Skin of body (tissue), 2 donors: ENCODE data around the gene PTPN4. TPM values are rescaled to one million over a fixed set of nuclear protein-coding genes. Genes with fewer than 3 reads are reported as not detected.

Experiments used
- DNase-seq: peaks from one replicate; lab custom pipeline; 2025; lab: John Stamatoyannopoulos, UW
- total RNA-seq: library from RNA; depleted of rRNA; stranded (reverse); fragments of >200 nt; gene quantifications from one replicate; pipeline ENCODE4 v1.2.3, GENCODE V29; 2014

The PTPN4 gene
- total RNA-seq, 1 donor from 2014 or later, result 40.6 TPM

DNA sequence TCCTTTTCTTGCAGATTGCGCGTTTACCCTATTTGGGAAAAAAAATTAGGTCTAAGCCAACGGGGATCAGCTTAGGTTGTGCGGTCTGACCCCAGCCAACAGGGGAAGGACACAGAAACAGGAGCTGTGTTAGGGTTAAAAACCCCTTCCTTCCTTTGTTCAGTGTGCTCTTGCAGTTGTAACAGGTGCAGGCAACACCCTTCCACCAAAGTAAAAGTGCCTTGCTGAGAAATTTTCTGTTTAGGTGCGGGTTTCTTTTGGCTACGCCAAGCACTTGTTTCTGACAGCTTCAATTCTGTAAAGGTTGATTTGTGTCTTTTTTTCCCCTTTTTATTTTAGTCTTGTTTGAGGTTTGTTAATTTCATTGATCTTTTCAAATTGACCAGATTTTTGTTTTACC lies 92.5 kb downstream of the PTPN4 start:
- DNase-seq, result no peak

DNA sequence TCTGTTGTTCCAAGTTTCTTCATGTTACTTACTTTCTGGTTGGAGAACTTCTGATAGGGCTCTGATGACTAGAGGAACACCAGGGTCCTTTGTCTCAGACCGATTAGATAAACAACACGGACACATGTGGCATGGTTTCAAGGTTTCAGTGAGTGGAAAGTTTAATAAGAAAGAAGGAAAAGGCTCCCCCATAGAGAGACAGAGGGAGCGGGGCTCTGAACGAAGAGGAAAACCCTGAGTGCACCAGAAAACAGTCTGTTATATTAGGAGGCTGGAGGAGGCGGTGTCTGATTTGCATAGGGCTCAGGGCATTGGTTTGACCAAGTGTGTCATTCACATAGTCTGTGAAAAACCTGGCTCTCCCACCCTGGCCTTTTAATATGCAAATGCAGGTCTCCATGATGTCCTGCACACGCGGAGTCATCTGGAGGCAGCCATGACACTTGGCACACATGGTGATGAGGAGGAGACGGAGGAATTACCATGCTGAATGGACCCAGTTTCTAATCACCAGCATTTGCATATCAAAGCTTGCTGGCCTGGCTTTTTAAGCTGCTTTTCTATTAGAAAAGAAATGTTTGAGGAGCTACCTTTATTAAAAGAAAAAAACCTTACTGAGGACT lies 94.2 kb downstream of the PTPN4 start:
- no peak for DNase-seq

DNA sequence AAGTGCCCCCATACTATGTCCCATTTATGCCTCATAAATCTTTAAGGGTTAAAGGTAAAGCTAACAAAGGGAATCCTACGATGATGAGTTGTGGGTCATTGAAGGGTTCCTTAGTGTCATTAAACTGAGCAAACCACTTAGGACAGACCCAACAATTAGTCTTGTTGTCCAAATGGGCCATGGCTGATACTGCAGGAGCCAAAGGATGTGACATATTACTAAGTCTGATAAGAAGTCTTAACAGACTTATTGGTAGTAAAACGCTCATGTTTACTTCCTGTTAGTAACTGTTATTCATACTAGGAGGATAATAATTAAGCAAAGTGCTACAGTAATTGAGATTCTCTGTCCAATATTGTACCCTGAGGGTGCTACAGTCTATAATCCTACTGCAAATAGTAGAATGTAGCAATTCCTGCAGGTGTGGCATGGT lies 96.8 kb downstream of the PTPN4 start:
- DNase-seq, result no peak

DNA sequence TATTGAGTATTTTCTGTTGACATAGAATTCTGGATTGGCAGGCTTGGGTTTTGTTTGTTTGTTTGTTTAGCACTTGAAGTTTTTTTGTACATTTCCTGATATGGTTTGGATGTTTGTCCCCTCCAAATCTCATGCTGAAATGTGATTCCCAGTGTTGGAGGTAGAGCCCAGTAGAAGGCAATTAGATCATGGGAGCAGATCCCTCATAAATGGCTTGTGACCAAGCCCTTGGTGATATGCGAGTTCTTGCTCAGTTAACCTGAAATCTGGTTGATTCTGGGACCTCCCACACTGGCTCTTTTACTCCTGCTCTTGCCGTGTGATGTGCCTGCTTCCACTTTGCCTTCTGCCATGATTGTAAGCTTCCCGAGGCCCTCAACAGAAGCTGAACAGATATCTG lies 98.0 kb downstream of the PTPN4 start:
- no peak for DNase-seq

DNA sequence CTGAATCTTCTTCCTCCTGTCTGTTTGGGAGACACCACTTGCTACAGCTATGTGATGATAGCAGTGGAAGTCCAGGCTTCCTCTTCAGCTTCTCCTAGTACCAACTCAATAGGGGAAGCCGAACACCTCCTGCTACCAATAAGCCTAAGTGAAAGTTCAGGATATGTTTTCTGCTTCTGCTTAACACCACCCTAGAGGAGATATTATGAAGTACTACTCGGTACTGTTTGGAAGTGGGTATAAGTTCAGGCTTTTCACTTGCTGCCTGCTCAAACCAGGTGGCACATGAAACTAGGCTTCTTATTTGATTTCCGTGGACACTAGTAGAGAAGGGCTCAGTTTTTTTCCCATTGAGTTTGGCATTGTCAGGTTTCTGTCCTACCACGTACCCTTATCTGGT lies 99.8 kb downstream of the PTPN4 start:
- no peak for DNase-seq

DNA sequence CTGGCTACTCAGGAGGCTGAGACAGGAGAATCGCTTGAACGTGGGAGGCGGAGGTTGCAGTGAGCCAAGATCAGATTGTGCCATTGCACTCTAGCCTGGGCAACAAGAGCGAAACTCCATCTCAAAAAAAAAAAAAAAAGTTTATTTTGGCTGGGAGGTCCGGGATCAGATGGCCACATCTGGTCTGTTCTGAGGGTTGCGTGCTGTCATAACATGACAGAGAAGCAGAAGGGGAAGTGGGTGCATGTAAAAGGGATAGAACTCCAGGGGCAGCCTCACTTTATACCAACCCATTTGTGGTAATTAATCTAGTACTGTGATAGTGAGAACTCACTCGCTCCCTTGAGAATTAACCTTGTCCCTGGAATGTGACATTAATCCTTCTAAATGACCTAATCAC lies 101.2 kb downstream of the PTPN4 start:
- DNase-seq, result no peak

DNA sequence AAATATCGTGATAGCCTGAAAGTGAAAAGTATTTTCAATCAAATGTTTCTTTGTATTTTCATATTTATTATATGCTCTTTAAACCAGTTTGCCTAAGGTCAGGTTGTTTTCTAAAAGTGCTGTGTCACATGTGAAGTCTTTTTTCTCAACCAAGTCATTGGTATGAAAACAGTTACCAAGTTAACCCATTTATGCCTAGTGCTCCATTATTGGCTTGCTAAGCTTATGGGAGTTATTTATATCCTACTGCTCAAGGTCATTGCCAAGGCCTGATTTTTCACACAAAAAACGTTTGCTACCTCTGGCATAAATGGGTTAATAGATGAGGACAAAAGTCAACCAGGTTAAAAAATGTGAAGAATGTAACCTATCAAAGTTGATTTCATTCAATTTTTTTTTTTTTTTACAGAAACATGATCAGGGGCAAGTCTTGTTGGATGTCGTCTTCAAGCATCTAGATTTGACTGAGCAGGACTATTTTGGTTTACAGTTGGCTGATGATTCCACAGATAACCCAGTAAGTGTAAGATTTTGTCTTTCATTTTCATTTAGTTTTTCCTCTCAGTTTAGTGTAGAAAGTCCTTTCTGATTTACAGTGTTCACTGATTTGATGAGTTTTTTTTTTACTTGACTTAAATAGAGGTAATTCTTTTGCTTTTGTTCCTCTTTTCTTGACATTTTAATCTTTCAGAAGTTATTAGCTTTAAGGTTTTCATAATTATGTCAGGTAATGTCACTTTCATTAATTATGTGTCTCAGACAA lies 102.6 kb downstream of the PTPN4 start:
- no peak for DNase-seq

DNA sequence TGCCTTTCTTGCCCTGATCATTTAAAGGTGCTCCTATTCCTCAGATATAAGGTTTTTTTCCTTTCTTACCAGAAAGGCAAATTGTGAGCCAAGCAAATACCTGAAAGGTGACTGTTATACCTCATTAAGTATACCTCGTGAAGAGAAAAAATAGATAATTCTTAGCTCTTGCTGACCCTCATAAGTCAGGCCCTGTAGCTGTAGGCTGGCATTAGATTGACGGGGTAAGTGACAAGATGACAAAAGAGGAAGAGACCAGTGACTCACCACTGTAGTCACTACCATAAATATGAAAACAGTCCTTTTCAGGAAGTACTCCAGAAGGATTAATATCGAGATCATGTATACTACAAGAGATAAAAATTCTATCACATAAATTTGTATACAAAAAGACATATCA lies 104.6 kb downstream of the PTPN4 start:
- no peak for DNase-seq

DNA sequence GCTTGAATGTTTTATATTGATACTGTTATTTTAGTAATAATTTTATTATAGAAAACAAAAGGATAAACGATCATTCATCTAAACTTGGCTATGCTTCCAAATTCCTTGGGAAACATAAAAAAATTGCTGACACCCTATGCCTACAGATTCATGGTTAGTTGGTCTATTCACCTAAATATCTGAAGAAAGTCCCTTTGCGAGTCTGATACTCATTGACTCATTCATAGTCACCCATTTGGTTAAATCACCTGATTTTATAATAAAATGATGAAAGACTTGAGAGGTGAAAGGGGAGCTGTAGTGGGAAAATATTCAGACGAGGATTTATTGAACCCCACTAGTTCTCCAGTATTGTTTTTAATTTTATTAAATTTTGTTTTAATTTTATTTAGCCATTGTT lies 112.0 kb downstream of the PTPN4 start:
- no peak for DNase-seq

DNA sequence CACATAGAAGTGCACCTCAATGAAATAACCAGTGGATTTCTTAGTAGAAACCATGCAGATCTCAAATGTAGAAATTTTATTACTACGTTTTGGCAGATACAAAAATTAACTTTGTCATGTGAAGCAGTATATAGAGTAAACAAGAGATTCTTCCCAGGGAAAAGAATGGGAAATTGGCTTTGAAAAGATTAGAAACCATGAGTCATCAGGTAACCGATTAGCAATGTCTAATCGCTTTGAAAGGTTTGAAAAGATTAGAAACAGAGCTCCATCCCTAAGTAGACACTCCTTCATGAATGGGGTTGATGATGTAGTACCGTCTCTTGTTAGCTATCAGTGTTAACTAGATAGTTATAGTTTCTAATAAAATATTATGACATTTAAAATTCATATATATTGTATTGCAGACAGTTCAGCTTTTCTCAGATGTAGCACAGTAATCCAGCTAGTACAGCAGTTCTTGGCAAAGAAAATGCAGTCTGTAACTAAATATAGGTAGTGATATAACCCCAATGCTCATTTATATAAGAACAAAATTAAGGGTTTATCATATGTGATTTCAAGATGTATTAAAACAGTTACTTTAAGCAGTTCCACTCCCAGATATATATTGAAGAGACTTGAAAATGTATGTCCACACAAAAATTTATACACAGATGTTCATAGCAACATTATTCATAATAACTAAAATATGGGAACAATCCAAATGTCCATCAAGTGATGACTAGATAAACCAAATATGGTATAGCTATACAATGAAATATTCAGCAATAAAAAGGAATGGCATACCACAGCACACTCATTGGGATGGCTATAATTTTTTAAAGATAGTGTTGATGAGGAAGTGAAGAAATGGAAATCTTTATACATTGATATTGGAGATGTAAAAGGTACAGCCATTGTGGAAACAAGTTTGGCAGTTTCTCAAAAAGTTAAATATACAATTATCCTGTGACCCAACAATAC lies 113.9 kb downstream of the PTPN4 start:
- DNase-seq, result no peak

DNA sequence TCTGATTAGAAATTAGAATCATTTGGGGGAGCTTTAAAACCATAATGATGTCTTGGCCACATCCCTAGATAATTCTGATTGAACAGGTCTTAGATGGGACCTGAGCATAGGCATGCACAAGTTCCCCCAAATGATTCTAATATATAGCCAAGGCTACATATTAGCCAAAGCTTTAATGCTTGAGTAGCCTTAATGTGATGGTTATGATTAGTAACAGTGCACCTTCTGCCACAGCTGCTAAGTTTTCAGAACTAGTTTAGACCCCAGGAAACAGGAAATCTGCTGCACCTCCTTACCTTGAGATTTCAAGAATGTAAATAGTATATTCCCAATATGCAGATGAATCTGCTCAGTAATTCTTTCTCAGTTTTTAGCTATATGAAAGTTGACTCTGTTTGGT lies 119.8 kb downstream of the PTPN4 start:
- DNase-seq, result no peak

DNA sequence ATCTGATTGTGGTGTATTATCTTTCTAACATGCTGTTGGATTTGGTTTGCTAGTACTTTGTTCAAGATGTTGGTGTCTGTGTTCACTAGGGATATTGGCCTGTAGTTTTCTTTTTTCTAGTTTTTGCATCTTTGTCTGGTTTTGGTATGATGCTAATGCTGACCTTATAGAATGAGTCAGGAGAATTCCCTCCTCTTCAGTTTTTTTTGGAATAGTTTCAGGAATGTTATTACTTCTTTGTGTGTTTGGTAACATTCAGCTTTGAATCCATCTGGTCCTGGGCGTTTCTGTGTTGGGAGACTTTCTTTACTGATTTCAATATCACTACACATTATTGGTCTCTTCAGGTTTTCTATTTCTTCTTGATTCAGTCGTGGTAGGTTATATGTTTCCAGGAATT lies 129.0 kb downstream of the PTPN4 start:
- no peak for DNase-seq

DNA sequence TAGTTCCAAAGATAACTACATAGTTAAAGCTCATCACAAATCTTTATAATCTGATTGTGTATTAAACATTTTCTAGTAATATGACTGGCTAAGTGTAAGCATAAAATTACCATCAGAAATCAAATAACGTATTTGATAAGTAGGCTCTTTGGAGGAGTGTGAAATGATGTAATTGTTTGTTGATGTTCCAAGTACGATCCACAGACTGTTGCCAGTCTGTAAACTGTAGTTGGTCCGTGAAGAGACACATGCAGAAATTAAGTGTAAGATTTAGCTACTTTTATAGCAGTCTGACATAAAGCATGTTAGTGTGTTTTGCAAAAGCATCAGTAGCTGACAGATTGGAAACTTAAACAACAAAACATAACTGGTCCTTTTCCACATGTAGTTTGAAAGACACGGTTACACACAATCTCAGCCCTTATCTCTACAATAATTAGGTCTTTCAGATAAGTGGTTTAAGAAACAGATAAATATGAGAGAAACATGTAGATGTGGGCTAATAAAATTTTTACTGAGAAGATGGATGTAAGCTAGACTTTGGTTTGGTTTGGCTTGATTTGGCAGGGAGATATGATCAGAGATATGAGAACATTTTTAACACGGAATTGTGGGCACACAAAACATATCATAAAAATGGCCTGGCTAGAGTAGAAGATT lies 138.1 kb downstream of the PTPN4 start:
- no peak for DNase-seq

DNA sequence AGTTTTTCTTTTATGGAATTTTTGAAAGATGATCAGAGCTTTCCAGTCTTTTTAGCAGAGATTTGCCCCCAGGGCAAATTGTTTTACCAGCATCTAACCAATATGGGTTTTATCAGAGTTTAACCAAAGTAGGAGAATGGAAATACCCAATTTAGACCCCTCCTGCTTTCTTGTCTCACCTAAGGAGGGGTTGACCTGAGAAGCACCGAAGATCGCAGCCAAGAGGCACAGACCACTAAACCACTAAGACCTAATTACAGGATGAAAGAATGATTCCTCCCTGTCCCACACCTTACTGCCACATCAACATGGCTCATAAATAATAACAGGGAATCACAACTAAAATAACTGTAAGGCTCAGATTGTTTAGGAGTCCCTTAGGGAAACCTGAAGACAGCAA lies 141.3 kb downstream of the PTPN4 start:
- no peak for DNase-seq

DNA sequence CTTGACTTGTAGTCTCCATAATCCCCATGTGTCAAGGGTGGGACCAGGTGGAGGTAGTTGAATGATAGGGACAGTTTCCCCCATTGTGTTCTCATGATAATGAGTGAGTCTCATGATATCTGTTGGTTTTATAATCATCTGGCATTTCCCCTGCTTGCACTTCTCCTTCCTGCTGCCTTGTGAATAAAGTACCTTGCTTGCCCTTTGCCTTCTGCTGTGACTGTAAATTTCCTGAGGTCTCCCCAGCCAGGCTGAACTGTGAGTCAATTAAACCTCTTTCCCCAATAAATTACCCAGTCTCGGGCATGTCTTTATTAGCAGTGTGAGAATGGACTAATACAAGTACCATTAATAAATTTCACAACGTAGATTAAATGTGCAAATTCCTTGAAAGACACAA lies 150.8 kb downstream of the PTPN4 start:
- DNase-seq, result no peak

DNA sequence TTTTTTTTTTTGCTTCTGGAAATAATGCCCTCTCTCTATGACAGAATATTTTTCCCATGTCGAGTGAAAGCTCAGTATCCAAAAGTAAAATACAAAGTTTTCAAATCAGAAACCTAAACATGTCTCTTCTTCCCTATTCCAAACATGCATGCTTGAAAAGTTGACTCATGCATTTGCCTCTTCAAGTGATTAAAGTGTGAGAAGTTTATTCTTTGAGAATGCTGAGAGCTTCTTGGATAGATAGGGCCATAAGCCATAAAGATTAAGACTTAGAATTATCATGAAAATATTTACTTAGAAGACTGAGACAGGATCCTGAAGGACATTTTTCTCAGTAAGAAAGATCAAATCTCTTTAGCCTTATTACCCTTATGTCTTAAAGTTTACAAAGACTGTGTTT lies 154.5 kb downstream of the PTPN4 start:
- DNase-seq, result no peak

DNA sequence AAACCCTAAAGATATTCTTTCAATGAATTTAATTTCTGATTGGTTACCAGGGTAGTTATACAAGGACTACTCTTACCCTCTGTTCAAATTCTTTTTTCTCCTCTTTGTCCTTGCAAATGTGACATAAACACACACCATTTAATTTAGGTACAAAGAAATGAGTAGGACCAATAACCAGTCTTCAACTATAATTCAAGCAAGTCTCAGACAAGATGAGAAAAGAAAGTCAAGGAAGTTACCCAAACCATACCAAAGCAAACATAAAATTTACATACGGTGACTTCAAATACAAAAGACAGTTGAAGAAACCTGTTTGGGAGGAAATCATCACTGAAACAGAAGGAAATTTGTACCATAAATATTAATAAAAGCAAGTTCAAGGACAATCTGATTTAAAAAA lies 162.1 kb downstream of the PTPN4 start:
- no peak for DNase-seq

DNA sequence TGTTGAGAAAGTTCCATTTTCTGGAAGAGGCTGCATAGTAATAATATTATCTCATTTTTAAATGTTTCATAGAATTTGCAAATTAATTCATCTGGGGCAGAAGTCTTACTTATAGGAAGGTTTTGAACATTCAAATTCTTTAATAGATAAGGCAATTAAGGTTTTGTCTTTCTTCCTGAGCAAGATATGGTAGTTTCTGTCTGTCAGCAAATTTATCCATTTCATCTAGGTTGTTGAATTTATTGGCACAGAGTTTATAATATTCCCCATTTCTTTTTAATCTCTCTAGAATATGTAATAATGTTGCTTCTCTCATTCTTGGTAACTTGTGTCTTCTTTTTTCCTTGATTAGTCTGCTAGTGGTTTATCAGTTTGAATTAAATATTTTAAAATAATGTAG lies 163.0 kb downstream of the PTPN4 start:
- DNase-seq, result no peak

DNA sequence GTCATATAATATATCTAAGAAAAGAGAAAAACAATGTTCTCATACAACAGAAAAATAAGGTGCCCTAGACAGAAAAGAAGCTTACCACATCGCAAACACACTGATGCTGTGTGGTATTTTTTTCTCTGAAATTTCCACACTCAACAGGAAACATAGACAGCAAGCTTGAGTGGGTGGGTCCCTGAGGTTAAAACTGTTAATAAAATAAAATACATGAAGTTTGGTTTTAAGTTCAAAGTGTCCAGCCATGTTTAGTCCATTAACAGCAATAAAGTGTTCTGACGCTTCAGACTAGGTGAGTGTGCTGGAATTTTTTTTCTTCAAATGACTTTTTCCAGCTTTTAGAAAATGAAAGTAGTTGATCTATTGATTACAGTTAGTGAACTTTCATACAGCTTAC lies 169.8 kb downstream of the PTPN4 start:
- no peak for DNase-seq

DNA sequence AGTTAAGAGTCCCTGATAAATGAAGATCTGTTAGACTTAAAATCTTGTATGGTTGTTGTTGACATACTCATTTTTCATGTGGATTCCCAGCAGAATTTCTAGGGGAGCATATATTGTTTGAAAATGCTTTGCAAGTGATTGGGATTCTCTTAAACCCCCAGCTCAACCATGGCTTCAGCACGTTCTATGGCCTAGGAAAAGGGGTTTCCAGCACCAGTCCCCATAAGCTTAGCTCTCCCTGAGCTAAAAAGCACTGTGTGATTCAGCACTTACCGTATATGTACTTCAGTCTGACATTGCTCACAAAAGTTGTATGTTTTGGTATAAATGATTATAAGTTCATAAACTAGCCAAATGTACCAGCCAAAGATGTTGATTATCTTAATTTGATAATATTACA lies 173.1 kb downstream of the PTPN4 start:
- DNase-seq, result no peak

DNA sequence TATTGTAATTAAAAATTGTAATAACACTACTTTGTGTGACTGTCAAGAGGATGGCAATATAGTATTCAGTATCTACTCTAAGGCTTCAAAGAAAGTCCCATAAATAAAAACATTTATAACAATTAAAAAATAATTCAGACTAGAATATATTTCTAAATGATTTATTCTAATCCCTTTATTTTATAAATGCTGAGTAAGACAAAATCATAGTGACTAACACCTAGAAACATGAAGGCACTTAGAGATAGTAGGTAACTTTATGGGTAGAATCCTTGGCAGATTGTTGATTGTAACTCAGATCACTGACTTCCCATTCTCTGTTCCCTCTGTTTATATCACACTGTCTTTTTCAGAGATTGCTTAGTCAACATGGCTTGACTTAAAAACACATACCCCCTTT lies 174.6 kb downstream of the PTPN4 start:
- DNase-seq, result no peak

DNA sequence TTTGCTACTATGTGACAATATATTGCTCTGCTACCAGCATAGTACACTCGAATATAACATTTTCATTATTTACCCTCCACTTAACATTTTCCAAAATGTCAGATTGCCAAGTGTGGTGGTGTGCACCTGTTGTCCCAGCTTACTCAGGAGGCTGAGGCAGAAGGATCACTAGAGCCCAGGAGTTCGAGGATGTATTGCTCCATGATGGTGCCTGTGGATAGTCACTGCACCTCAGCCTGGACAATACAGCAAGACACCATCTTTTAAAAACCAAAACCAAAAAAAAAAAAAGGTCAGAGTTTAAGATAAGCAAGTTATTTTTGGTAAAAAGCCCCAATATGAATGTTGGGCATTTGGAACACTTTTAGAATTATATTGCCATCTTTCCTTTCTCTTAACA lies 178.0 kb downstream of the PTPN4 start:
- no peak for DNase-seq
